ENCODE results near the gene UBE2R2. TPM values are rescaled to one million over a fixed set of nuclear protein-coding genes. Genes with fewer than 3 reads are reported as not detected.

UBE2R2 gene
- total RNA-seq, 2 donors from 2014 or later: 39.3 to 61.4 TPM

Other genes with a start within 250 kb of the UBE2R2 start
- gene PRSS3, start 21.6 kb upstream of the UBE2R2 start, total RNA-seq: not detected
- gene UBAP2, start 231.7 kb downstream of the UBE2R2 start, total RNA-seq: 10 to 100 TPM; 45.7 to 57.0 TPM